Pancreas (tissue), 10 donors: ENCODE measurements around the gene ATRNL1. TPM values are rescaled to one million over a fixed set of nuclear protein-coding genes. Genes with fewer than 3 reads are reported as not detected.

Source experiments
- ATAC-seq, 4 donors: fragments of 200-7000 bp; cut with Tn5 transposase; one replicate each; pipeline versions ENCODE4 v1.8.0 to v1.9.1; 2020; ENCODE audit warnings: mild to moderate bottlenecking in 4 of 4, moderate library complexity in 4 of 4
- DNase-seq, 6 donors: peaks; one replicate each; pipeline ENCODE4 v3.0.0-alpha.2; 2020
- FAIRE-seq: peaks from 2 replicates; lab custom pipeline; 2012; peaks lifted over from hg19 to GRCh38; lab: Jason Lieb, UNC
- H3K27ac ChIP-seq, 4 donors: fragments of 200-600 bp; sonication (generic); 1 replicate in 3 of 4; 2 replicates in 1 of 4; pipeline versions ENCODE4 v1.5.0 to v1.8.0; 2020
- H3K27me3 ChIP-seq, 4 donors: fragments of 200-600 bp; one replicate each; pipeline ENCODE4 v1.8.0; 2021
- H3K36me3 ChIP-seq, 3 donors: fragments of 200-600 bp; sonication (generic) in 1 of 3; one replicate each; pipeline versions ENCODE4 v1.5.0 to v1.8.0; 2020 to 2021
- H3K4me1 ChIP-seq, 3 donors: fragments of 200-600 bp; one replicate each; pipeline ENCODE4 v1.8.0; 2021
- H3K4me3 ChIP-seq, 4 donors: fragments of 200-600 bp; sonication (generic) in 2 of 4; one replicate each; pipeline versions ENCODE4 v1.5.0 to v1.8.0; 2020 to 2021
- H3K9me3 ChIP-seq, 4 donors: fragments of 200-600 bp; one replicate each; pipeline ENCODE4 v1.8.0; 2021
- CTCF ChIP-seq, 4 donors: fragments of 200-600 bp; sonication (generic) in 3 of 4; IDR thresholded peaks; one replicate each; pipeline versions ENCODE4 v1.5.0 to v1.8.0; 2021; ENCODE audit warnings: antibody characterized with exemption in 4 of 4
- WGBS, 2 donors: extraction: QIAGEN DNeasy Blood & Tissue Kit; methylation state at CpG; one replicate each; pipeline ENCODE4 v1.1.7; 2013; 5-methylcytosine and 5-hydroxymethylcytosine counted together
- intact Hi-C, 3 donors: fragments of 100-400 bp; cut with DNase I; formaldehyde crosslinking; loops; one replicate each; pipeline versions ENCODE4 v1.11.1 to v1.14.2; 2022
- polyA plus RNA-seq, 2 donors: library from polyadenylated mRNA; stranded (reverse); fragments of 200-250 nt; gene quantifications; one replicate each; pipeline ENCODE4 v1.2.3, GENCODE V29; 2013
- total RNA-seq, 6 donors: library from RNA; stranded (reverse); fragmentation: NEBNext Ultra II Directional in 4 of 6; extraction: Animal tissue kit (Norgen Biotek cat#: 25700) in 4 of 6; gene quantifications; one replicate each; pipeline versions ENCODE4 v1.2.1 to v1.2.4, GENCODE V29; 2021 to 2023
- donor health status: healthy with polysubstance abuse.
- donor health status: DM: no; HTN: no; CAD: no; lungs with moderate emphysema.
- donor health status: DM: no; HTN: no; CAD: no.
- donor health status: control.
- donor health status: control.
- donor health status: Bipolar disorder and iron deficiency.
- donor health status: DM: yes; HTN: yes; CAD: no.
- donor health status: DM: no; HTN: no; CAD: no.
- donor health status: DM: no; HTN: no; CAD: no.
- donor health status: DM: yes; HTN: yes; CAD: no.

The ATRNL1 gene
- total and polyA plus RNA-seq, 8 donors: 0.91 to 5.7 (median 3.9) TPM

DNA sequence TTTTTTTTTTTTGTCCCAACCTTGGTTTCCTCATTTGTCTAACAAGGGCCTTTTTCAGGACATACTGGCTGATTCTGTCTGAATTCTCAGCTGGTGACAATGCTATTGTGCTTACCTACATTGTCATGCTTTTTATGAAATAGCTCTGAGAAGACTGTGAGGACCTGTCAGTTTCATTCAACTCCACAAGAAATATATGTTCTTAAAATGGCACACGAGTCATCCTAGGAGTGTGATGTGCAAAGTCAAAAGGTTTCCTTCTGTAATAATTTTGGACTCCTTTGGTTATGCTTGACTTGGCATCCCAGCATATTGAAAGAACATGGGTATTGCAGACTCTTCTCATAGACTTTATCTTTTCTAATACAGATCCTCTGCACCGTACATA, 863.8 kb downstream of the ATRNL1 start:
- Histone ChIP-seq H3K4me3 (no peak overlapping the region), H3K4me1 (peaks cover 0 to 9% (median 5%) of the 10 kb centered on the region in 3 donors), H3K36me3 (no peaks in the 10 kb centered on the region), H3K27me3 (no peaks in the 10 kb centered on the region), H3K27ac (no peak overlapping the region), H3K9me3 (no peaks in the 10 kb centered on the region)
- WGBS, 2 donors: 87 to 98% methylated on average over 2 of the region's 2 CpGs
- ATAC-seq: no peak
- DNase-seq: no peak
- intact Hi-C loops: no loop called here
- FAIRE-seq: no peak
- no peak for TF ChIP-seq CTCF (IDR thresholded peaks at IDR 0.05)

- no peaks in the 10 kb centered on the region for H3K9me3 ChIP-seq
- DNase-seq (no peak), FAIRE-seq (no peak), ATAC-seq (no peak)
- 91 to 92% methylated on average over 5 of the region's 5 CpGs for WGBS, 2 donors
- H3K36me3 ChIP-seq: no peaks in the 10 kb centered on the region
- H3K4me1 ChIP-seq: peaks cover 0 to 9% (median 5%) of the 10 kb centered on the region in 3 donors
- H3K27ac ChIP-seq: no peak overlapping the region
- H3K27me3 ChIP-seq: no peaks in the 10 kb centered on the region
- no peak overlapping the region for H3K4me3 ChIP-seq
- no peak for TF ChIP-seq CTCF (IDR thresholded peaks at IDR 0.05)
- intact Hi-C loops: no loop called here
These were observed 864.7 kb downstream of the ATRNL1 start for GRCh38 chr10:115957786-115958442.

DNA sequence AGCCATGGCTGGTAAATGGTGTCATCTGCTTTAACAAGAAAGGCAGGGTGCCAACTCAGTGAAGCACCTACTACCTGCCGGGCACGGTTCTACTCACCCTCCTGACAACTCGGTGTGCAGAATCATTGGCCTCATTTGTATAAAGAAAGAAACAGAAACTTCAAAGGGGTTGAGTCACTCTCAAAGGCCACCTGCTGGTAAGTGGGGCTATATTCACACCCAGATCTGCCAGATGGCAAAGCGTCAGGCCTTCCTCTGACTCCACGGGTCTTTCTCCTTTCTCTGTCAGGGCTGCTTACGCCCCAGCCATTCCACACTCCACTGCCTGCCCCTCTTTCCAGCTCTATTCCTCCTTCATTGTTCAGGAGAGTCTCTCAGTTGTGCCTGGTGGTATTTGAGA, 870.7 kb downstream of the ATRNL1 start:
- Histone ChIP-seq H3K4me3 (no peak overlapping the region), H3K27me3 (no peaks in the 10 kb centered on the region), H3K9me3 (no peaks in the 10 kb centered on the region), H3K4me1 (no peaks in the 10 kb centered on the region), H3K36me3 (no peaks in the 10 kb centered on the region), H3K27ac (no peak overlapping the region)
- WGBS, 2 donors: 60 to 71% methylated on average over 6 of the region's 6 CpGs
- ATAC-seq (no peak), DNase-seq (no peak), FAIRE-seq (no peak)
- intact Hi-C loops: no loop called here
- no peak for TF ChIP-seq CTCF (IDR thresholded peaks at IDR 0.05)

GRCh38 chr10:115964827-115965226, 871.7 kb downstream of the ATRNL1 start:
- H3K4me1 ChIP-seq: no peaks in the 10 kb centered on the region
- no peaks in the 10 kb centered on the region for H3K36me3 ChIP-seq
- FAIRE-seq (no peak), ATAC-seq (no peak), DNase-seq (no peak)
- H3K9me3 ChIP-seq: no peaks in the 10 kb centered on the region
- 75 to 83% methylated on average over 5 of the region's 5 CpGs for WGBS, 2 donors
- TF ChIP-seq CTCF (IDR thresholded peaks at IDR 0.05): no peak
- no peaks in the 10 kb centered on the region for H3K27me3 ChIP-seq
- H3K27ac ChIP-seq: no peak overlapping the region
- intact Hi-C loops: no loop called here
- no peak overlapping the region for H3K4me3 ChIP-seq

- Histone ChIP-seq H3K27ac (no peak overlapping the region), H3K27me3 (no peaks in the 10 kb centered on the region), H3K4me1 (no peaks in the 10 kb centered on the region), H3K4me3 (no peak overlapping the region), H3K36me3 (no peaks in the 10 kb centered on the region), H3K9me3 (no peaks in the 10 kb centered on the region)
- no peak for FAIRE-seq
- 89% methylated on average over 7 of the region's 7 CpGs for WGBS, 2 donors
- intact Hi-C loops: no loop called here
- no peak for DNase-seq
- ATAC-seq: no peak
- no peak for TF ChIP-seq CTCF (IDR thresholded peaks at IDR 0.05)
These were observed 872.2 kb downstream of the ATRNL1 start for GRCh38 chr10:115965376-115965775.
